GM19099 (cell line): ENCODE results near the gene HS3ST3B1.

Experiments
- POLR2A ChIP-seq: IDR thresholded peaks from 3 replicates; pipeline ENCODE4 v1.6.1; 2011; ENCODE audit warnings: low read depth; ENCODE audit not compliant: insufficient read length; ENCODE audit errors: extremely low read depth

The HS3ST3B1 gene

GRCh38 chr17:14310101-14310500, 9.2 kb downstream of the HS3ST3B1 start:
- no peak for TF ChIP-seq POLR2A

DNA sequence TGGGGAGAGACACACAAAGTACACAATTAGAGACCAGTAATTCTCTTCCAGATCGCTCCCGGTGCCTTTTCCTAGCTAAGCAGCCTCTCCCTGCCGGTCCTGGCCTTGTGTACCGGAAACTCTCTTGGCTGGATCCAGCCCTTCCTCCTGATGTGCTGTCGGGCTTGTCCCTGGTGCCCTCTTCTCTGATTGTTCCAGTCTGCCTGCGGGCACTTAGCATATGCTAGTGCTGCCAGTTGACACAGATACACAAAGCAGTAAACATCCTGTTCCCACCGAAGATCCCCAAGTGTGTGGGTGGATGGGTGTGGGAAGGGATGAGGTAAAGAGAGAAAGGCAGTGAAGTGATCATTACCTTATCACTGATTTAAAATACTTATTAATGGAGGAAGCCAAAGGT, 9.7 kb downstream of the HS3ST3B1 start:
- TF ChIP-seq POLR2A = no peak

DNA sequence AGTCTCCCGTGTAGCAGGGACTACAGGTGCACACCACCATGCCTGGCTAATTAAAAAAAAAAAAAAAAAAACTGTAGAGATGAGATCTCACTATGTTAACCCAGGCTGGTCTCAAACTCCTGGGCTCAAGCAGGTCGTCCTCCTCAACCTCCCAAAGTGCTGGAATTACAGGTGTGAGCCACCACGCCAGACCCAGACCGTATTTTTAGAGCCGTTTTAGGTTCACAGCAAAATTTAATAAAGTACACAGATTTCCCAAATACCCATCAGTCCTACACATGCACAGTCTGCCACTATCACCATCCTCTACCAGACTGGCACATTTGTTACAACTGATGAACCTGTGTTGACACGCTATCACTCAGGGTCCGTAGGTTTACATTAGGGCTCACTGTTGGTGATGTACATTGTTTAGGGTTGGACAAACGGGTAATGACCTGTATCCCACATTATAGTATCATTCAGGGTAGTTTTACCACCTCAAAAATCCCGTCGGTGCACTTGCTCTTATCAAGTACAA, 10.4 kb downstream of the HS3ST3B1 start:
- TF ChIP-seq POLR2A = no peak

GRCh38 chr17:14311981-14312380, 11.1 kb downstream of the HS3ST3B1 start:
- no peak for TF ChIP-seq POLR2A

GRCh38 chr17:14312522-14312921, 11.6 kb downstream of the HS3ST3B1 start:
- no peak for TF ChIP-seq POLR2A

DNA sequence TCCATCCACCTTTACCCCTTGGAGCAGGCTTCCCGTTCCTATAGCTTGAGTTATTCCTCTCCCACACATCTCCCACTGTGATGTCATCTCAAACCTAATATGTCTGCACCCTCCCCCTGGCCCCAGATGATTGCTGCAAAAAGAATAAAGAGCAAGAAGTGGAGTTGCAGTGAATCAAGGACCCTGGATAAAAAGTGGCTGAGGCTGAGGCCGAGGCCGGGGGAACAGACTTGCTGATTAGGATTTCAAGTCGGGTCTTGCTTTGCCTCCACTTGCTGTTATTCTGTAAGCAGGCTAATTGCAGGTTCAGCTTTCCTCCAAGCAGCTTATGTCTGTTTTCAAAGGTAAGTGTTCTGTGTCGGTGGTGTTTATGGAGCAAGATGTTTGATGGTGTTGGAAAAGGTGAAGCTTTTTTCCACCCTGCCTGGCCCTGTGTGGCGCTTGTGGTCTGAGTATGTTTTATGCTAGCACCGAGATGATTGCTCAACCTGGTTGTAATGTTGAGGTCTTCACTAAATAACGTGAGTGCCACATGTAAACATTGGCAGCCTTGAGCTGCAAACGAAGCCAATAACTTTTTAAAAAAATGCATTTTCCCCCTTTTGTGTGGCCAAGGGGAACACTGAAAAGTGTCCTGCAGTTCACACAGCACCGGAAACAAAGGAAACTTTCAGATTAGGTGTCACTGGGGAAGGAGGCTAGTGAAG, 15.4 kb downstream of the HS3ST3B1 start:
- no peak for TF ChIP-seq POLR2A

GRCh38 chr17:14317383-14317782, 16.5 kb downstream of the HS3ST3B1 start:
- no peak for TF ChIP-seq POLR2A

GRCh38 chr17:14318109-14318917, 17.4 kb downstream of the HS3ST3B1 start:
- TF ChIP-seq POLR2A = no peak

- TF ChIP-seq POLR2A = no peak
These were observed 18.0 kb downstream of the HS3ST3B1 start for GRCh38 chr17:14318918-14319205.

DNA sequence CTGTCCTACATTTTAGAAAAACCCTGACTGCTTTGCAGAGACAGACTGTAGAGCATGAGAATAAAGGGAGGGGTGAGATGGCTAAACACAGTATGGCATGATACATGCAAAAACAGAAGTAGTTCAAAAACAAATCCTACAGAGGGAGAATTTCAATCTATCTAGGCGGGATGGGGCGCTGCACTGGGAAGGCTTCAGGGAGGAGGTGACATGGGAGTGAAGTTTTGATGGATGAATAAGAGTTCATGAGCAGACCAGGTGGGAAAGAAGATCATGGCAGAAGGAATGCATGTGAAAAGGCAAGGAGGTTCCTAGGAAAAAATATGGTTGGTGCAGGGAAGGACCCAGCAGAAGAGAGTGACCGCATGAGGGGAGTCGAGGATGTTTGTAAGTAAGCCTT, 19.2 kb downstream of the HS3ST3B1 start:
- TF ChIP-seq POLR2A = no peak

- no peak for TF ChIP-seq POLR2A
These were observed 20.0 kb downstream of the HS3ST3B1 start for GRCh38 chr17:14320734-14321475.

DNA sequence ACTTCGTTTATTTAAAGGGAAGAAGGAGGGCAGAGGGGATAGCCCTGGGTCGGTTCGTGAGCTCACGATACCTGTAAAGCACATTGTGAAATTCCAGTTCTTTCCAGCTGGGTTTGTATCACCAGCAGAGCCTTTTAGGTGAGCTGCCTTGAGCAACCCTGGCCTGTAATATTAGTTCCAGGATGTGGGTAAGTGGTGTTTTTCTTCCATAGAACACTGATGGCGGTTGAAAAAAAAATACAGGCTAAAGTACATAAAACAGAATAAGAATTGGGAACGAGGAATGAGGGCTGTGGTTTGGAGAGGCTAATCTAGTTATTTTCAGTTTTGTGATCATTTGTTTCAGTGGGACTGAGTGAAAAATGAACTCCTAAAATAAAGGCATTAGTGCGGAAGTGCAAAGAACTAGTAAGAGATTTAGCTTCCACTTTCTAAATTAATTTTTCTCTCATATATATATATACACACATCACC, 20.6 kb downstream of the HS3ST3B1 start:
- TF ChIP-seq POLR2A = no peak

DNA sequence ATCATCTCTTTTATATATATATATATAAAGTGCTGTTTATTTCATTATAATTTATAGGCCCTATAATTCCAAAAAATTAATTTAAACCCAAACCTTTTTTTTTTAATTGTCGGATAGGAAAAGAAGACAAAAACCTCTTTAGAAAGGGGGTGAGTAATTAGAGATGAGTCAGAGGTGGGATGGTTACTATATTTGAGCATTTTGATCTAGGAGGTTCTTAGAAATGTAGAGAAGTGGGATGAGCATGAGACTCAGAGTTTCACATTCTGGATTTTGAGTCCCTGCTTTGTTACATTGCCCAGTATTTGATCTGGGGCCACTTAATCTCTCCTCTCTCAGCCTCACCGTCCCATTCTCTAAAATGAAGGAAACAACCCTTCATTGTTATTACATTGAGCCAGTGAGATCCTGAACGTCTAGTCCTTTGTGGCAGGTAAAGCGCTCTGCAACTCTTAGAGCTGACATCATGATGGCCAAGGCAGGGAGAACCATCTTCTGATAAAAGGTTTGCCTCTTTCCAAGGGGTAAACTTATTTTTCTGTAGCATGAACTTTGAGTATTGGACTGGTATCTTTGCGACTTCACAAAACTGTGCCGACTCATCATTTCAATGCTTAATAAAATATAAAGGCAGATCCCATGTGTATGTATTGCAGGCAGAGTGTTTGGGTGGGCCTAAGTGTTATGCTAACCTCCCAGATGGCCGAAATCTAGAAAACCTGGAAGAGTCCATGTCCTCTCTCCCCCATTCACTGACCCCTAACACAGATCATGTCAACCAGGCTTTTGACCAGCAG, 21.3 kb downstream of the HS3ST3B1 start:
- TF ChIP-seq POLR2A = no peak

- TF ChIP-seq POLR2A = no peak
These were observed 22.7 kb downstream of the HS3ST3B1 start for GRCh38 chr17:14323522-14323981.

DNA sequence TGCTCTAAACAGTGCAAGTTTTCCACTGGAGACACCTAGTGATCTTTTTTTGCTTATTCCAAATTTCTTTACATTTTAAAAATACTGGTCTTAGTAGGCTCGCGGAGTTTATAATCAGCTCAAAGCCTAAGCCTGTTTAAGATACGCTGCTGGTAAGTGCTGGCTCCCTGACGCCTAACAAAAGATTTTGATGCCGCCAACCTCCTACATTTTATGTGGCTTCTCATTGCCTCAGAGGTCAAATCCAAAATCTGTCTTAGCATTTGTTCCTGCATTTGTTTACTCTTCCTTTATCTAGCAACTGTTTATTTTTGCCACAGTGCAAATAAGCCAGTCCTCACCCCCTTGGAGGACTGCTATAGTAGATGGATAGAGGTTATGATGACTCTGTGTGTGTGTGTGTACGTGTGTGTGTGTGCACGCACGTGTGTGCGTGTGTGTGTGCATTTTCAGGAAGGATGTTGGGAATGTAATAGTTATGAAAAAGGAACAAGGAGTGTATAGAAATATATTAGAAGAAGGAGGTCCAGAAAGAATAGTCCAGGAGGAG, 24.8 kb downstream of the HS3ST3B1 start:
- no peak for TF ChIP-seq POLR2A

DNA sequence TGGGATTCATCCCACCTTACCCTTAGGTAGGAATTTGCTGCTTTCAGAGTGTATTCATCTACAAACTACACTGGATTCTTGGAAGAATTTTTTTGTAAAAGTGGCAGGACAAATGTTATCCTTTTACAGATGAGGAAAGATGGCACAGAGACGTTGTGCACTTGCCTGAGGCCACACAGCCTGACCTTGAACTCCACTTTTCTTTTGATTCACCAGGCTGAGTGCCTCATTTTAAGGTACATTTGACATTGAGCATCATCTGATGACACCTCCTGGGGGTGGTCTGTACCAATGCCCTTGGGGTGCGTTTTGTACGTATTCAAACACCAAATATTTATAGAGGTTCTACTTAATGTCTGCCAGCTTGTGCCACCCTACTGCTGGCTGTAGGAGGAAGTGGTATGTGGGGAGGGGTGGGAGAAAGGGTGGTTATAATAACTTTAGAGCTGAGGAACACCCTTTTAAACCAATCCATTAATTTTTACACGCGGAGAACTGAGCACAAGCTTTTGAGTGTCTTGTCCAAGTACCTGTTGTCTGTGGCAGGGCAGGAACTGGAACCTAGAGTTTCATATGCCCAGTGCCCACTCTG, 29.1 kb downstream of the HS3ST3B1 start:
- no peak for TF ChIP-seq POLR2A
